HepG2 (cell line): ENCODE data around the gene FREM3.

Experiments used
- GMEB1 ChIP-seq: sonication (generic); formaldehyde crosslinking; IDR thresholded peaks from 2 replicates; pipeline ENCODE4 v1.5.1; 2020; ENCODE audit warnings: missing genetic modification reagents, mild to moderate bottlenecking, borderline replicate concordance
- POLR2AphosphoS5 ChIP-seq: IDR thresholded peaks from 2 replicates; pipeline ENCODE4 v1.6.1; 2012; ENCODE audit warnings: low read depth, low read length
- RFX1 ChIP-seq: fragments of 450-650 bp; IDR thresholded peaks from 2 replicates; pipeline ENCODE4 v1.6.1; 2017
- ZNF263 ChIP-seq: sonication (generic); formaldehyde crosslinking; IDR thresholded peaks from 2 replicates; pipeline ENCODE4 v1.4.0; 2020; ENCODE audit warnings: missing genetic modification reagents

- TF ChIP-seq RFX1: no peak
- no peak for TF ChIP-seq GMEB1 (CRISPR knock-in tag)
- TF ChIP-seq POLR2AphosphoS5: no peak
- TF ChIP-seq ZNF263 (CRISPR knock-in tag): no peak
Measured at GRCh38 chr4:143609492-143609891, 91.0 kb downstream of the FREM3 start.
